Stimulated activated CD8-positive, alpha-beta memory T cell treated with anti-CD3 and anti-CD28 coated beads, Interleukin-4, amount 100 ng/mL, for 24 hours (primary cell): ENCODE data around the gene ERBIN.
"Not testable (repeated sequence)": the region's sequence is repeated elsewhere in the genome, so short reads cannot be mapped to it uniquely, and the experiment has no call there.

ENCODE experiments used
- DNase-seq: peaks from one replicate; pipeline ENCODE4 v3.0.0-alpha.2; 2020; ENCODE audit warnings: low read depth

Gene ERBIN

GRCh38 chr5:65926276-65926783 is at the start of gene ERBIN:
TSS of gene ERBIN (plus strand) at chr5:65926575. CDS start at chr5:65992719, 66,144 bp downstream.
- DNase-seq = peak; percentile 57

- DNase-seq = no peak
Measured at GRCh38 chr5:65876970-65877369, 49.4 kb upstream of the ERBIN start.

GRCh38 chr5:65879668-65880256 is 46.6 kb upstream of the ERBIN start:
- not testable (repeated sequence) for DNase-seq

DNA sequence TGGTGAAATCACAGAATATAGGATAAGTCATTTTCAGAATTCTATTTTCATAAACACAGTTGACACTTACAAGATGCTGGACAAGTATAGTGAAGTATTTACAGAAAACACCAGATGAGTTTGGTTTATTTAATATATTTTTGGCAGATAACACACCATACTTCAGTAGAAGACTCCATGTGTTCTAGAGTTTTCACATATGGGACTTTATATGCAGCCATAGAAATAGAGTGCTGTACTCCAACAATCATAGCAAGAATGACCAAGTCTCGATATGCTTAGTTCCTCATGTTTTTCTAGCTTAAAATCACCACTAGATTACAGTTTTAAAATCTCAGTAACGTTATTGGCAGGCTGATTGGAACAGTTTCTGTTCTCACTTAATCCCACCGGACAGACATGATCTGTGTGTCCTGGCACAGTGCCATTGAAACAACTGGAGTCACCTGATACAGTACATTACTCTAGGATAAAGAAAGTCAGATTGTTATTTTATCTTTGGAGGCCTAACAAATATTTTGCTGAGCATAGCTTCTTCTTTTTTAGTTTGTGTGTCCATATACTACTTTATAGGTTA is 45.8 kb upstream of the ERBIN start:
- no peak for DNase-seq

DNA sequence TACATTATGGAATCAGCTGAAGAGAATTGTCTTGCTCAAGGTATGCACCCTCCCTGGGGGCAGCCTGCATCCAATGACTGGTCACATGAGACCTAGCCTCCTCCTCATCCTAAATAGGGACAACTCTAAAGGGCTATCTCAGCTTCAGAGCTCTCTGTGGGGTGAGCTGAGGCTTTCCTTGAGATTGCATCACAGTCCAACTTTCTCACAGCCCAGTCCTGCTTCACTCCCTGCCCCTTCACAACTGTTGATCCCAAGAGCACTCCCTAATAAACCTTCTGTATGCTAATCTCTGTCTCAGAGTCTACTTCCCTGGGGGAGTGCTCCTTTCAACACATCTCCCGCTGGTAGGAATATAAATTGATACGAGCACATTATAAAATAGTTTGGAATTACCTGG is 44.1 kb upstream of the ERBIN start:
- DNase-seq = no peak

GRCh38 chr5:65883461-65883860 is 42.9 kb upstream of the ERBIN start:
- DNase-seq = no peak

GRCh38 chr5:65886387-65886786 is 40.0 kb upstream of the ERBIN start:
- no peak for DNase-seq

DNA sequence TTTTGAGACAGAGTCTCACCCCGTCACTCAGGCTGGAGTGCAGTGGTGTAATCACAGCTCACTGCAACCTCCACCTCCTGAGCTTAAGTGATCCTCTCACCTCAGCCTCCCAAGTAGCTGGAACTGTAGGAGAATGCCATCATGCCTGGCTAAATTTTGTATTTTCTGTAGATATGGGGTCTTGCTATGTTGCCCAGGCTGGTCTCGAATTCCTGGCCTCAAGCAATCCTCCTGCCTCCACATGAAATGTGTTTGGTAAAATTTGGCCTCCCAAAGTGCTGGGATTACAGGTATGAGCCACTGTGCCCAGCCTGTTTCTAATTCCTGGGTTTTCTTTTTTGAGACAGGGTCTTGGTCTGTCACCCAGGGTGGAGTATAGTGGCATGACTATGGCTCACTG is 34.4 kb upstream of the ERBIN start:
- not testable (repeated sequence) for DNase-seq

GRCh38 chr5:65892801-65893200 is 33.6 kb upstream of the ERBIN start:
- DNase-seq = no peak

GRCh38 chr5:65893749-65894430 is 32.5 kb upstream of the ERBIN start:
- DNase-seq = no peak

DNA sequence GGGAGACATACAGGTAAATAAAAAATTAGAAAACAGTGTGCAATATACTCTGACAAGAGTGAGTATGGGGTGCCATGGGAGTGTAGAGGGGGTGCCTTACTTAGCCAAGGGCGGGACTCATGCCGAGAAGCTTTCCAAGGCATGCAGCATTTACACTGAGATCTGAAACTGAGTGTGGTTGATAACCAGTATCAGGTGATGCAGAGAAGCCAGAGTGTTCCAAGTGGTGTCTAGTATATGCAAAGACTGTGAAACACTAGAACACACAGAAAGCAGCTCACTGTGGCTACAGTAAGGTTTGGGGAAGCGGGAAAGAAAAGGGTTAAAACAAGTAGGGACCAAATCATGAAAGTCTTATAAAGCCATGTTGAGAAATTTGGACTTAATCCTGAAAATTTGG is 30.5 kb upstream of the ERBIN start:
- DNase-seq = no peak

DNA sequence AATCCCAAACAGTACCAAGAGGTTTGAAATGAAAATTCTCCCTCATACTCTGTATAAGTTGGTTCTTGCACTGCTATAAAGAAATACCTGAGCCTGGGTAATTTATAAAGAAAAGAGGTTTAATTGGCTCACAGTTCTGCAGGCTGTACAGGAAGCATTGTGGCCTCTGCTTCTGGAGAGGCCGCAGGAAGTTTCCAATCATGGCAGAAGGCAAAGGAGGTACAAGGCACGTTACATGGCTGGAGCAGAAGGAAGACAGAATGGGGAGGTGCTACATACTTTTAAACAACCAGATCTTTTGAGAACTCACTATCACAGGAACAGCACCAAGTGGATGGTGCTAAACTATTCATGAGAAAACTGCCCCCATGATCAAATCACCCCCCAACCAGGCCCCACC is 25.6 kb upstream of the ERBIN start:
- DNase-seq = no peak

GRCh38 chr5:65902104-65902503 is 24.3 kb upstream of the ERBIN start:
- DNase-seq = no peak

DNA sequence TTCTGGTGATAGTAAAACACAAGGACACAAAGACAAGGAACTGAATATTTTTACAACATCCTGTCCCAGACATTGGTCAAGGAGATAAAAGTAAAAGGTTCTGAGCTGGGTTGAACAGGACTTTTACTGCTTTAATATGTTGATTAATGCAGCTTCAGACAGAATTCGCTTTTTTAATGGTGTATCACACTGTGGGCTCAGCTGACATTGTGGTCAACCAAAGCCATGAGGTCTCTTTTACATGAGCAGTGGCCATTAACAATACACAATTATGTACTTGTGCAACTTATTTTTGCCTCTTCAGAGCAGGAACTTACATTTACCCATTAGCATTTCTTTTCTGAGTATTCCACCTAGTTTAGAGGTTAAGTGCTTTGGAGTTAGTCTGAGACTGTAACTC is 22.8 kb upstream of the ERBIN start:
- DNase-seq = no peak

GRCh38 chr5:65906256-65906655 is 20.1 kb upstream of the ERBIN start:
- no peak for DNase-seq

DNA sequence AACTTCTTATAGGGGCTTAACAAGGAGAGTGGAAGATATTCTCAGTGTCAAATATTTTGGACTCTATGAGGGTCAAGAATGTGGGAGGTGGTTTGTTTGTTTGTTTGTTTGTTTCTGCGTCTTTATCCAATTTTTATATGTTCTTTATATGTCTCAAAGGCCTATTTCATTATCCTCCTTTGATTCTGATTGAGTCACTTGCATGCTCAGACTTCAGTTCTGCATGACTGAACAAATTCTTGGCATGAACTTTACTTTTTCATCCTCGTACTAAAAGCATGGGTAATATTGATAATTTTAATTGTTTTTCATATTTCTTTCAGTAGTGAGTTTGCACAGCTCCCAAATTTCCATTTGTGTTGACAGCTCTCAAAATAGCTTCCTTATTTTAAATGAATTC is 19.2 kb upstream of the ERBIN start:
- DNase-seq = no peak

DNA sequence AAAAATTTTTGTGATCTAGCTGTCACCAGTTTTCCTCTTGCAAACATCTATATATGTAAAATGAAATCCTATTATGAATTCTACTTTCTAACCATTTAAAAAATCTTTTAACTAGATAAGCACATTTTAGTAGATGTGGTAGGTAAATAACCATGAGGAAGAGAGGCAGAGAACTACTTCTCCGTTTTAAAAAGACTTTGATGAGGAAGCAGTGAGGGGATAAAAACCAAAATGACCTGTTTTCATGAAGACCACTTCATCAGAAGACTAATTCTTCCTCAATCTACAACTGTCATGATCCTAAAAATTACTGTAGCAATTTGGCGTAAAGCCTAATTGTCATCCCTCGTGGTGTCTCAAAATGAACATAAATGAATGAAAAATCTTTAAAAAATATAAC is 15.7 kb upstream of the ERBIN start:
- DNase-seq = no peak

DNA sequence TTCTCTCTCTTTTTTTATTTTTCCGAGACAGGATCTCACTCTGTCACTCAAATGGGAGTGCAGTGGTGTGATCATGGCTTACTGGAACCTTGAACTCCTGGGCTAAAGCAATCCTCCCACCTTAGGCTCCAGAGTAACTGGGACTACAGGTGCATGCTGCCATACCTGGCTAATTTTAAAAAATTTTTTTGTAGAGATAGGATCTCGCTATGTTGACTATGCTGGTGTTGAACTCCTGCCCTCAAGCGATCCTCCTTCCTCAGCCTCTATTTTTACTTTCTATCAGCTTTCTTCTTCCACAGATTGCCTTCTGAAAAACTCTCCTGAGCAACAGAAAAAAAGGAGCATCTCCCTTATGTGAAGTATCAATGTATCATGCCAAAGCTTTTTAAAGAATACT is 14.1 kb upstream of the ERBIN start:
- no peak for DNase-seq

DNA sequence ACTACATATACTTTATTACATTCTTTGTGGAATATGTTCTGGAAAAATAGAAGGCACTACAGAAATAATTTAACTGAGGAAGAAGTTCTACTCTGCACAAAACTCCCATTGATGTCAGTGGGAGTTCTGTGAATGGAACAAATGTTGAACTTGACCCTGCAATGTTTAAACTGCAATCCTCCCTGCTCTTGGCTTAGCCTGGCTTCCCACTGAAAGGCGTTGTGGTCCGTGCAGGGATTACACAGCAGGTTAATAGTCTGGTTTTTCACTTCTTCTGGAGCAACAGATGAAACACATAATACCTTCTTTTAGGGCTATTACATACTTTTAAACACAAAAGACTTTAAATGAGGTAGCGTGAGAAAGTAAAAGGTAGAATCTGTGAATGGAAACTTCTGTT is 12.9 kb upstream of the ERBIN start:
- DNase-seq = no peak

DNA sequence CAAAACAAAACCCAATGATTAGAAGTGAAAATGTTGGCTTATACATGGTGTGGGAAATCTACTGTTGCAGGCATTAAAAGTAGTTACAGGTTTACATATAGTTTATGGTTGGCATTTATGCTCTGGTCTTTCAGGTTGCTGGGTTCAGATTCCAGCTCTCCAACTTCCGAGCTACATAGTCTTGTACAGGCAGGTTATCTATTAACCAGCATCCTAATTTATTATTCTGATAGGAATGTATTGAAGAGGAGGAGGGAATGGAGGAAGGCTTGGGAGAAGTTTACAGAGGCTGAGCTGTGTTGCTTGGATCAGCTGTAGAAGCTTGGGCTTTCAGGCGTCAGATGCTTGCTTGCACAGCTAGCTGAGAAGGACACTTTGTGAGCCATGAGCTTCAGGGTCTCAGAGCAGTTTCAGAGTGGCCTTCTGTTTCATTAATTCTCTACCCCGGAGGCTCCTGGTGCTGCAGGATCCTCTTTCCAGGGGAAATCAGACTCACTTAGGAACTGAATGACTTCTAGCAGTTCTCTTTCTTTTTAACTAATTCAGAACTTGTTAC is 11.7 kb upstream of the ERBIN start:
- DNase-seq = no peak

DNA sequence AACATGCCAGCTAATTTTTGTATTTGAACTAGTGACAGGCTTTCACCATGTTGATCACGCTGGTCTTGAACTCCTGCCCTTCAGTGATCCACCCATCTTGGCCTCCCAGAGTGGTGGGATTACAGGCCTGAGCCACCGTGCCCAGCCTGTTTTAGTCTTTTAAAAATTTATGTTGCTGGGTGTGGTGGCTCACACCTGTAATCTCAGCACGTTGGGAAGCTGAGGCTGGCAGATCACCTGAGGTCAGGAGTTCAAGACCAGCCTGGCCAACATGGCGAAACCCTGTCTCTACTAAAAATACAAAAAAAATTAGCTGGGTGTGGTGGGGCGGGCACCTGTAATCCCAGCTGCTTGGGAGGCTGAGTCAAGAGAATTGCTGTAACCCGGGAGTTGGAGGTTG is 10.7 kb upstream of the ERBIN start:
- DNase-seq = not testable (repeated sequence)

DNA sequence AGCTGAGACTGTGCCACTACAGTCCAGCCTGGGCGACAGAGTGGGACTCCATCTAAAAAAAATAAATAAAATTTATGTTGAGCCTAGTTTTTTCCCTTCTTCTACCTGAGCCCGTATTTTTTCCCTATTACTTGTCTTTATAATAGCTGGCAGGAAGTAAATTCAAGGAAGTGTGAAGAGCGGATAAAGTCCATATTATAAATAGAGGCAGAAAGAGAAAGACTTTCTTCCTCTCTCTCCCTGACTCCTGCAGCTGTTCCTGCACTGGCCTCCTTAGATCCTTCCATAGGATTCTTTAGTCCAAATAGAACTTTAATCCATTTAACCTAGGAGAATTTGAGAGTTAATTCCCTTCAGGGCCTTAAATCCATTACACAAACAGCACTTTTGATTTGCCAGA is 10.3 kb upstream of the ERBIN start:
- no peak for DNase-seq

GRCh38 chr5:65916636-65917035 is 9.7 kb upstream of the ERBIN start:
- no peak for DNase-seq
